Activated T-helper 2 cell treated with anti-CD3 and anti-CD28 coated beads, Interferon-gamma antibody, Interleukin-2, Interleukin-4, amounts not matched to agents 10 μg/mL and 5 μg/mL and 100 μg/mL, durations not matched to agents 14 hours and 24 hours and 36 hours (primary cell): ENCODE data around the gene ULK4. TPM values are rescaled to one million over a fixed set of nuclear protein-coding genes. Genes with fewer than 3 reads are reported as not detected.
"Not testable (repeated sequence)": the region's sequence is repeated elsewhere in the genome, so short reads cannot be mapped to it uniquely, and the experiment has no call there.

Experiments used
- DNase-seq: peaks from one replicate; pipeline ENCODE4 v3.0.0; 2021; ENCODE audit warnings: low spot score
- H3K27ac Mint-ChIP-seq: one replicate; pipeline ENCODE4 v1.8.0; 2021; ENCODE audit warnings: mixed read lengths
- H3K27me3 Mint-ChIP-seq: one replicate; pipeline ENCODE4 v1.8.0; 2021; ENCODE audit warnings: low read depth, mixed read lengths
- H3K36me3 Mint-ChIP-seq: one replicate; pipeline ENCODE4 v1.8.0; 2021; ENCODE audit warnings: low read depth, mixed read lengths
- H3K4me1 Mint-ChIP-seq: one replicate; pipeline ENCODE4 v1.8.0; 2021; ENCODE audit warnings: low read depth, mixed read lengths
- H3K4me3 Mint-ChIP-seq: one replicate; pipeline ENCODE4 v1.8.0; 2021; ENCODE audit warnings: low read depth, mild to moderate bottlenecking, moderate library complexity, mixed read lengths
- H3K9me3 Mint-ChIP-seq: one replicate; pipeline ENCODE4 v1.8.0; 2021; ENCODE audit warnings: mixed read lengths
- intact Hi-C: fragments of 100-400 bp; cut with micrococcal nuclease; formaldehyde crosslinking; loops from one replicate; pipeline ENCODE4 v1.15.1; 2023
- total RNA-seq: library from RNA; stranded (reverse); gene quantifications from 2 replicates; pipeline ENCODE4 v1.2.3, GENCODE V29; 2022

The ULK4 gene
- total RNA-seq, 1 donor from 2014 or later, result 7.5 TPM

DNA sequence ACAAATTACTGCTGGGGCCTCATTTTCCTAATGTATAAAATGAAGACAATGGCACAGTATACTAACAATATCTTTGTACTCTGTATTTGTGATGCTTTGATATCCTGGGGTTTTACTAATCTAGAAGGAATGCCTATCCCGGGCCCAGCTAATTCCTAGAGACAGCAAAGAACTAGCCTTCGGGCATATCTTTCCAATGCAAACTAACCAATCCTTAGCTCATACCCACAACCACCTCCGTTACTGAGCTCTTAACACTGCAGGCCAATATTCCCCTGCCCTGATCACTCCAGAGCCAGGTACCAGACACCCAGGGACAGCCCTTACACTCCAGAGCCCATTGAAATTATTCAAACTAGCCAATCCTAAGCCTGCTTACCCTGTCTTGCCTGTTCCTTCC lies 309.0 kb downstream of the ULK4 start:
- H3K27me3 Mint-ChIP-seq, result no peaks in the 10 kb centered on the region
- H3K4me1 Mint-ChIP-seq, result no peaks in the 10 kb centered on the region
- H3K9me3 Mint-ChIP-seq, result peaks cover 15% of the 10 kb centered on the region
- no peak overlapping the region for H3K27ac Mint-ChIP-seq
- intact Hi-C loops, result no loop called here
- H3K36me3 Mint-ChIP-seq, result no peaks in the 10 kb centered on the region
- H3K4me3 Mint-ChIP-seq, result no peak overlapping the region
- DNase-seq, result no peak

DNA sequence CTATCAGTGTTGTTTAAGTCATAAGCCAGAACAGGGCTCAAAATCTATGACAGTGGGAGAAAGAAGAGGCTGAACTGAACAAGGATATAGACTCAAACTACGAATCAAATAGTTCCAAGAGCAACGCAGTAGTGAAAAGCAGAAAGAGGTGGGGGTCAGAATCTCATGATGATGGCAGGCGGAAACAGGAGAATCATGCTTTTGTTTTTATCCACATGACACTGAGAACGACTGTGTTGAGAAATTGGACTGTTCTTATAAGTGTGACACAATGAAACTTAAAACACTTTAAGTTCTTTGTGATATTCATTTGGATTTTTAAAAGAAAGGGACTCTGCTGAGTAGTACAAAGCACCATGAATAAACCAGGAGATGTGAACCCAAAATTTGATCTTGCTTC lies 309.4 kb downstream of the ULK4 start:
- DNase-seq, result no peak
- Mint-ChIP-seq H3K4me3 (no peak overlapping the region), H3K36me3 (no peaks in the 10 kb centered on the region), H3K9me3 (peaks cover 15% of the 10 kb centered on the region), H3K27me3 (no peaks in the 10 kb centered on the region), H3K4me1 (no peaks in the 10 kb centered on the region), H3K27ac (no peak overlapping the region)
- intact Hi-C loops, result no loop called here

DNA sequence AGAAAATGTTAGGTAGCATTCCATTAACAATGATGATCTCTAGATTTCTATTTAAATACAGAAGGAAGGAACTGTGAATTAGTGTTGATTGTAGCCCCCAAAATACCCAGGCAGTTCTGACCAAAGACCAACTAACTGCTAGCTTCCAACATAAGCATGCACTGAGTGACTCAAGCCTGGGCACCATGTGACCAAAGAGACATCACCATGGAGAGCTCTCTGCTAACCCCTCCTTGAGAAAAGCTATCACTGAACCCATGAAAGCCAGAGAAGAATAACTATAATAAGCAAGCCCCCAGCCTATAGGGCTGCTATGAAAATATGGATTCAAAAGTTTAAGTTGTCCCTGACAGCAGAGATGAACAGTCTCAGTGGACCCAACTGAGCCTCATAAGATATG lies 310.2 kb downstream of the ULK4 start:
- intact Hi-C loops, result no loop called here
- Mint-ChIP-seq H3K36me3 (no peaks in the 10 kb centered on the region), H3K4me1 (no peaks in the 10 kb centered on the region), H3K4me3 (no peak overlapping the region), H3K27ac (no peak overlapping the region), H3K27me3 (no peaks in the 10 kb centered on the region), H3K9me3 (peaks cover 15% of the 10 kb centered on the region)
- no peak for DNase-seq

DNA sequence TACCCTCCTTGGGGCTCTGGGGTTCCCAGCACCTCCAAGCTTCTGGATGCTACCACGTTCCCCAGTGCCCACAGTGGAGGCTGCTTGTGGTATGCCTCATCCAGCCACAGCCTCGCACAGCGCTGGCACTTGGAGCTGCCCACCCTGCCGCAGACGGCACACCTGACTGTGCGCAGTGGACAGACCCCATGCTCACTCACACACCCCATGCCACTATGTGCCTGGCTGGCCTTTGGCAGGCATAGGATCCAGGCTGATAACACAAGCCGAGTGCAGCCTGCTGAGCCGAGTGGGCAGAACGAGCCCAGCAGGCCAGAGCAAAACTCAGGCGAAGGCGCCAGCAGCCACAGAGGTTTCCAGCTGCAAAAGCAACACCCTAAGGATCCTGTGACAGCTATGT lies 311.5 kb downstream of the ULK4 start:
- H3K27ac Mint-ChIP-seq, result no peak overlapping the region
- H3K4me1 Mint-ChIP-seq, result no peaks in the 10 kb centered on the region
- no peaks in the 10 kb centered on the region for H3K27me3 Mint-ChIP-seq
- no peak for DNase-seq
- peaks cover 15% of the 10 kb centered on the region for H3K9me3 Mint-ChIP-seq
- H3K4me3 Mint-ChIP-seq, result no peak overlapping the region
- intact Hi-C loops, result no loop called here
- H3K36me3 Mint-ChIP-seq, result no peaks in the 10 kb centered on the region

DNA sequence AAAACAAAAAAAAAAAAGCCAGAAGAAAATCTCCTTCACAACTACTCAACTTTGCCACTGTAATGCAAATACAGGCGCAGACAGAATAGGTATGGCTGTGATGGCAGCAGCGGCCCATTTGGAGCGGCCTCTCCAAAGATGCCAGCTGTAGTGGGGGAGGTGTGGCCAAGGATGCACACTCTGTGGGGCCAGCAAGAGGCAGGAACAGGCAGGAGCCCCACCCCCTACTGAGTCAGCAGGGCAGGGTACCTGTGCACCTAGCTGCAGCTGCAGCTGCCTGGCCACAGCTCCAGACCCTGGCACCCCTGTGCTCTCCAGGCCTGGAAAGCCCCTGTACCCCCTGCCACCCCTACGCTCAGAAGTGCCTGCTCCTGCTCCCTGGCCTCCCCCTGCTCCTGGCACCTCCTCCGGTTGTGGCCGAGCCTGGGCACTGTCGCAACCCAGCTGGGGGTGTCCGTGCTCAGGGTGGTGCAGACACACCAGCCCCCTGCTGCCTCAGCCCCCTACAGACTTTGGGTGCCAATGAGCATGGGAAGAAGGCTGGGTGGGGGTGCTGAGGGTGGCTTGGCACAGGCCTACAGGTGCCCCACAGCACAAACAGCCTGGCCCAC lies 312.7 kb downstream of the ULK4 start:
- Mint-ChIP-seq H3K27ac (no peak overlapping the region), H3K4me3 (no peak overlapping the region), H3K27me3 (no peaks in the 10 kb centered on the region), H3K36me3 (no peaks in the 10 kb centered on the region), H3K9me3 (peaks cover 15% of the 10 kb centered on the region), H3K4me1 (no peaks in the 10 kb centered on the region)
- intact Hi-C loops, result no loop called here
- DNase-seq, result no peak

DNA sequence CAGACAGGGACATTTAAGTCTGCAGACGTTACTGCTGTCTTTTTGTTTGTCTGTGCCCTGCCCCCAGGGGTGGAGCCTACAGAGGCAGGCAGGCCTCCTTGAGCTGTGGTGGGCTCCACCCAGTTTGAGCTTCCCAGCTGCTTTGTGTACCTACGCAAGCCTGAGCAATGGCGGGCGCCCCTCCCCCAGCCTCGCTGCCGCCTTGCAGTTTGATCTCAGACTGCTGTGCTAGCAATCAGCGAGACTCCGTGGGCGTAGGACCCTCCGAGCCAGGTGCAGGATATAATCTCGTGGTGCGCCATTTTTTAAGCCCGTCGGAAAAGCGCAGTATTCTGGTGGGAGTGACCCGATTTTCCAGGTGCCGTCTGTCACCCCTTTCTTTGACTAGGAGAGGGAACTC lies 314.2 kb downstream of the ULK4 start:
- H3K9me3 Mint-ChIP-seq, result peaks cover 18% of the 10 kb centered on the region
- H3K27ac Mint-ChIP-seq, result not testable (repeated sequence)

DNA sequence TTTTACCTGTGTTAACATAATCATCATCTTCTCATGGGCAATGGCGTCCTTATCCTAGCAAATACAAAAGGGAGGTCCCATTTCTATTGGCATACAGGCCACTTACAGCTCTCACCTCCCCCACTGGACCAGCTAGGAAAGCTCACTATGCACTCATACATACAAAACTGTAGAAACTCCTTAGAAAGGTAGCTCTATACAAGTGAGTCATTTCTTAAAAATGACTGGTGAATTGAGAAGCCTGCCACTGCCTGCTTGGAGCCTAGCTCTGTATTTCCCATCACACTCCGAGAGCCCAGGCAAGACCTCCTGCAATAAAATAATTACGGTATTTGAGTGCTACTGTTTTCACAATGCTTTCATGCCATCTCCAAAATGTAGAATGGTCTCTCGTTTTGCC lies 321.8 kb downstream of the ULK4 start:
- DNase-seq, result no peak
- peaks cover 3% of the 10 kb centered on the region for H3K9me3 Mint-ChIP-seq
- no peak overlapping the region for H3K4me3 Mint-ChIP-seq
- no peaks in the 10 kb centered on the region for H3K36me3 Mint-ChIP-seq
- H3K4me1 Mint-ChIP-seq, result no peaks in the 10 kb centered on the region
- intact Hi-C loops, result no loop called here
- no peak overlapping the region for H3K27ac Mint-ChIP-seq
- H3K27me3 Mint-ChIP-seq, result no peaks in the 10 kb centered on the region

More for the DNA sequence above, 314.2 kb downstream of the ULK4 start:
- DNase-seq, intact Hi-C loops, H3K4me1 Mint-ChIP-seq, H3K36me3 Mint-ChIP-seq, H3K4me3 Mint-ChIP-seq, H3K27me3 Mint-ChIP-seq: not testable (repeated sequence)

DNA sequence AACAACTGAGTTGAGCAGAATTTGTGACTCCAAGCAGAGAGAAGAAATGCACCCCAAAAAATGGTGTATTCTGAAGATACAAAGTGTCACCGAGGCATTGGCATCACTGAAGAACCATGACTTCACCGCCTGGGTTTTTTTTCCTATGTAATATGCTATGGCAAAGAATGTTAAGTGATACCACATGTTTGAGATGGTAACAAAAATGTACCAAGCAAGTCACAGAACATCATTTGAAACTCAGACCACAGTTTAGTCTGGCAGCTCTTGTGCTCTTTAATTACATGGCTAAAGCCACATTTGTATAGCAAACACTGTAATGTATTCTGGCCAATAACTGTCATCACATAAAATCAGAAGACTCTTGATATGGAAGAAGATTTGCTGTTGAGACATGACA lies 323.5 kb downstream of the ULK4 start:
- H3K9me3 Mint-ChIP-seq, result peaks cover 1% of the 10 kb centered on the region
- H3K4me1 Mint-ChIP-seq, result no peaks in the 10 kb centered on the region
- no peak overlapping the region for H3K4me3 Mint-ChIP-seq
- intact Hi-C loops, result no loop called here
- H3K36me3 Mint-ChIP-seq, result no peaks in the 10 kb centered on the region
- no peak for DNase-seq
- no peak overlapping the region for H3K27ac Mint-ChIP-seq
- H3K27me3 Mint-ChIP-seq, result no peaks in the 10 kb centered on the region

DNA sequence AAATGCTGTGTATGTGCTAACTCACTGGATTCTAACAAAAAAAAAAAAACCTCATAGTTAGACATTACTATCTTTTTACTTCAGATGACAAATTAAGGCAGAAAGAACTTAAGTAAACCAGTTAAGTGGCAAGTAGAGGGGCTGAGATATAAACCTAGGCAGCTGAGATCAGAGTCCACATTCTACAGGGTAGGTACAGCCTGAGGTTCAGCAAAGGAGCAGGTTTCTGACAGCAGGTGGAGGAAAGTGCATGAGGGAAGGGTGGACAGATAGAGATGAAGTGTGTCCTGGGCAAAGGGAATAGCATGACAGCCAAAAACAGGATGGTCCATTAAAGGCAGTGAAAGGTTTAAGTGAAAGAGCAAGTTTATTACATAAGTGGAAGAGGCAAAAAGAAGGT lies 329.2 kb downstream of the ULK4 start:
- H3K9me3 Mint-ChIP-seq, result no peaks in the 10 kb centered on the region
- H3K36me3 Mint-ChIP-seq, result no peaks in the 10 kb centered on the region
- DNase-seq, result no peak
- H3K4me3 Mint-ChIP-seq, result no peak overlapping the region
- H3K27ac Mint-ChIP-seq, result no peak overlapping the region
- no peaks in the 10 kb centered on the region for H3K27me3 Mint-ChIP-seq
- intact Hi-C loops, result no loop called here
- H3K4me1 Mint-ChIP-seq, result no peaks in the 10 kb centered on the region

DNA sequence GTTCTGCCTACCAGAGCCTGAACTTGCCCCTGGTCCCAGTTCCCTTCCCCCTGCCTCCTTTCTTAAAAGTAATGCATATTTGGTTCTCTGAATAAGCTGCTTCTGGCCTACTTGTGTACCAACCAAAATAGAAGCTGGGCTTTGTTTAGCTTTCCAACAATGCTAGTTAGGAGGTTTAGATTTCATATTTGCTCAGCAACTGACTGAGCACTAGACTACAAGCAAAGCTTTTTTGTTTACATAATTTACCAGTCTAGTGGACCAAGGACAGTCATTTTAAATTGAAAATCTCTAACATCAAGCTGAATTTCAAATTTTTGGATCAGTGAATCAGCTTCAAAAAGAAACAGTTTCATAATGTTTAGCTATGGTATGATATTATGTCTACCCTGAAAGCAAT lies 331.2 kb downstream of the ULK4 start:
- no peak for DNase-seq
- Mint-ChIP-seq H3K9me3 (no peaks in the 10 kb centered on the region), H3K4me3 (no peak overlapping the region), H3K4me1 (no peaks in the 10 kb centered on the region), H3K36me3 (no peaks in the 10 kb centered on the region), H3K27me3 (no peaks in the 10 kb centered on the region), H3K27ac (no peak overlapping the region)
- intact Hi-C loops, result no loop called here

DNA sequence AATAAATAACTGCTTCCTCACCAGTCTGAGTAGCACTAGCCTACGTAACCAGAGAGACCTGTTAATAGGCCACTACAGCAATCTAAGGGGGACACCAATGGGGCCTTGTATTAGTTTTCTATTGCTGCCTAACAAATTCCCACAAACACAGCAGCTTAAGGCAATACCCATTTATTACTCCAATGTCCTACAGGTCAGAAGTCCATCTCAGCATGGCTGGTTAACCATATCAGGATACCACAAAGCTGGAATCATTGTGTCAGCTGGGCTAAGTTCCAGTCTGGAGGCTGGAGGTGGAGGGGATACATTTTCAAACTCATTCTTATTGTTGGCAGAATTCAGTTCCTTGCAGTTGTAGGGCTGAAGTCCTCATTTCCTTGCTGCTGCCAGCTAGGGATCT lies 331.9 kb downstream of the ULK4 start:
- Mint-ChIP-seq H3K27ac (no peak overlapping the region), H3K27me3 (no peaks in the 10 kb centered on the region), H3K4me1 (no peaks in the 10 kb centered on the region), H3K4me3 (no peak overlapping the region), H3K36me3 (no peaks in the 10 kb centered on the region), H3K9me3 (no peaks in the 10 kb centered on the region)
- intact Hi-C loops, result no loop called here
- no peak for DNase-seq

DNA sequence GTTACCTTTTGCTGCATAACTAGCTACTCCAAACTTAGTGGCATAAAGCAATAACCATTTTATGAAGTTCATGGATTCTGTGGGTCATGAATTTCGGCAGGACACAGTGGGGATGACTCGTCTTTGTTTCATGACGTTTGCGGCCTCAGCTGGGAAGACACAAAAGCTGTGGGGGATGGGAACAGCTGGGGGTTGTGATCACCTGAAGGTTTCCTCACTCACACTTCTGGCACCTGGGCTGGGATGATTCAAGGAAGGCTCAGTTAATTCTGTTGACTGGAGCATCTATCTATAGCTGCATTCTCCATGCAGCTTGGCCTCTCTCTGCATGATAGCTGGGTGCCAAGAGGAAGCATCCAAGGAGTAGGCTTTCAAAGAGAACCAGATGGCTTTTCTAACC lies 332.8 kb downstream of the ULK4 start:
- DNase-seq, result no peak
- Mint-ChIP-seq H3K27me3 (no peaks in the 10 kb centered on the region), H3K4me1 (no peaks in the 10 kb centered on the region), H3K27ac (no peak overlapping the region), H3K36me3 (no peaks in the 10 kb centered on the region), H3K9me3 (no peaks in the 10 kb centered on the region), H3K4me3 (no peak overlapping the region)
- intact Hi-C loops, result no loop called here

DNA sequence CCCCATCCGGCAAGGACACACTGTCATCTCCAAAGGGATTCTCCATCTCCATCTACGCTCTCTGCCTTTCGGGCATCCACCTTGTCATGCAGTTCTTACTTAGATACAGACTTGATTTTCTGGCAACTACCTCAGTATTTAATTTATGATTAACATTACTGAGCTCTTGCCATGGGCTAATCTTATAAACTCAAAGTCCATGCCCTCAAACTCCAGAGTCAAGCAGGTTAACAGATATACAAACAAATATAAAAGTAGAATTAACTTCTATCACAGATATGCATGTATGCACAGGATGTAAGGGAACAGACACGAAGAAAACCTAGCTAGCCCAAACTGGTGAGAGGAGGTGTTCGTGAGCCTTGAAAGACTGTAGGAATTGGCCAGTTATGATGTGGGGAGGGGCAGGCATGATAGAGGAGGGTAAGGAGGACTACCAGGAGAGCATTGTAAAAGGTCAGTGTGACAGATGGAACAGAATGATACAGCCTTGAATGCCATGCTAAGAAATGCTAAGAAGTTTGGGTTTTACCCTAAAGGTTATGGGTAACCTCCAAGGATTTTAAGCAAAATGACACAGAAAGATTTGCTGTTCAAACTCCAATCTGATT lies 334.3 kb downstream of the ULK4 start:
- Mint-ChIP-seq H3K27ac (no peak overlapping the region), H3K27me3 (no peaks in the 10 kb centered on the region), H3K4me1 (no peaks in the 10 kb centered on the region), H3K4me3 (no peak overlapping the region), H3K36me3 (no peaks in the 10 kb centered on the region), H3K9me3 (no peaks in the 10 kb centered on the region)
- no peak for DNase-seq
- intact Hi-C loops, result no loop called here

DNA sequence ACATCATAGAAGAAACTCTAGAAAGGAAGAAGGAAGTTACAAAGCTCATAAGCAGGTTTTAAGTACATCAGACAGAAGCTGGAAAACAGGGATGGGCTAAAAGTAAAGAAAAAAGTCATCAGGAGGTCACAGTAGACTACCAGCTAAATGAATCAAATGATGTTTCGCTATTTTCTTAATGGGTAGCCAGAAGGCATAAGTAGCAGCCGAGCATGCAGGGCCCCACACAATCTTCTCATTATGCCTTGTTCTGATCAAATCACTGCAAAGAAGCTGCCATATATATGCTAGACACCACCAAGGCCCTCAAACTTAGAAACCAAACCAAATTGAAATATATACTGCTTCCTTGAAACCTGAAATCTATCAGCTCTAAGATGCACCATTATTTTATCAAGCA lies 349.1 kb downstream of the ULK4 start:
- Mint-ChIP-seq H3K27ac (no peak overlapping the region), H3K4me3 (no peak overlapping the region), H3K36me3 (no peaks in the 10 kb centered on the region), H3K4me1 (peaks cover 8% of the 10 kb centered on the region), H3K27me3 (peaks cover 14% of the 10 kb centered on the region), H3K9me3 (no peaks in the 10 kb centered on the region)
- intact Hi-C loops, result no loop called here
- DNase-seq, result no peak
